Measurements from ENCODE around the gene EMP3. TPM values are rescaled to one million over a fixed set of nuclear protein-coding genes. Genes with fewer than 3 reads are reported as not detected.

EMP3 gene
- total RNA-seq, 1 experiment from 2014 or later, result 92.9 TPM

DNA sequence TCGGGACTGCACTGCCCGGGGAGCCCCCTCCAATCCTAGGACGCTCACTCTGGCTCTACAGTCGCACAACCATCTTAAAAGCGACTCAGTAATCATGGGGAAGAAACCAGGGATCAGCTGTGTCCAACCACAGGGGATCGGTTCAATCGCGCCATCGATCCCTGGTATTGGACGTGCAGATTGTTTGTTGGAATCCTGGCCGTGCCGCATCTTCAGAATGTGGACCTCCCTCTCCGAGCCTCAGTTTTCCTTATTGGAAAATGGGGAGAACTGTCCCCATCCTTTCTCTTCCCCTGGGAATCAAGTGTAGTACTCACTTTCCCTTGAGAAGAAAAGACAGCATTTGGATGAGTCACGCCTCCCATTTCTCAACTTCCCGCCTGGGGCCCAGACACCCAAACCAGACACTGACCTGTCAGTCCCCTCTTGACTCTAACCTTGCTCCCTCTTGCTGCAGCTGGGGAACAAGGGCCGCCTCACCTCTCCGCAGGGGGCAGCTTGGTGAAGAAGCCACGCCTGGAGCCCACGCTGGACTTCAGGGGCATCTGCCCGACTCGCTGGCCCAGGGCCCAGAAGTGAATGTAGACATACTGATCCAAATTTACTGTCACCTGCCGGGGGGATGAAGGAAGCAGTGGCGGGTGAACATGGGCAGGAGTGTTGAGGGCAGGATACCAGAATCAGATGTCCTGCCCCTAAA is 17.6 kb downstream of the EMP3 start (continued):
- TF ChIP-seq, protein P1, sequence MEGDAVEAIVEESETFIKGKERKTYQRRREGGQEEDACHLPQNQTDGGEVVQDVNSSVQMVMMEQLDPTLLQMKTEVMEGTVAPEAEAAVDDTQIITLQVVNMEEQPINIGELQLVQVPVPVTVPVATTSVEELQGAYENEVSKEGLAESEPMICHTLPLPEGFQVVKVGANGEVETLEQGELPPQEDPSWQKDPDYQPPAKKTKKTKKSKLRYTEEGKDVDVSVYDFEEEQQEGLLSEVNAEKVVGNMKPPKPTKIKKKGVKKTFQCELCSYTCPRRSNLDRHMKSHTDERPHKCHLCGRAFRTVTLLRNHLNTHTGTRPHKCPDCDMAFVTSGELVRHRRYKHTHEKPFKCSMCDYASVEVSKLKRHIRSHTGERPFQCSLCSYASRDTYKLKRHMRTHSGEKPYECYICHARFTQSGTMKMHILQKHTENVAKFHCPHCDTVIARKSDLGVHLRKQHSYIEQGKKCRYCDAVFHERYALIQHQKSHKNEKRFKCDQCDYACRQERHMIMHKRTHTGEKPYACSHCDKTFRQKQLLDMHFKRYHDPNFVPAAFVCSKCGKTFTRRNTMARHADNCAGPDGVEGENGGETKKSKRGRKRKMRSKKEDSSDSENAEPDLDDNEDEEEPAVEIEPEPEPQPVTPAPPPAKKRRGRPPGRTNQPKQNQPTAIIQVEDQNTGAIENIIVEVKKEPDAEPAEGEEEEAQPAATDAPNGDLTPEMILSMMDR (IDR thresholded peaks at IDR 0.05 in 2 of 3, conservative IDR thresholded peaks at IDR 0.05 in 1 of 3; ENCODE audit: borderline replicate concordance in 1 of 3, insufficient read depth in 1 of 3, low read depth in 2 of 3, low read length in 2 of 3), result no peak
- no peak for TF ChIP-seq CBX3 (IDR thresholded peaks at IDR 0.05; ENCODE audit: low read depth)
- TF ChIP-seq, protein P2, sequence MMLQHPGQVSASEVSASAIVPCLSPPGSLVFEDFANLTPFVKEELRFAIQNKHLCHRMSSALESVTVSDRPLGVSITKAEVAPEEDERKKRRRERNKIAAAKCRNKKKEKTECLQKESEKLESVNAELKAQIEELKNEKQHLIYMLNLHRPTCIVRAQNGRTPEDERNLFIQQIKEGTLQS (IDR thresholded peaks at IDR 0.05), result no peak
- TF ChIP-seq EGR1 (IDR thresholded peaks at IDR 0.05; ENCODE audit: low read depth), result no peak
- TF ChIP-seq ELF1 (IDR thresholded peaks at IDR 0.05; ENCODE audit: borderline replicate concordance, low read depth), result no peak

DNA sequence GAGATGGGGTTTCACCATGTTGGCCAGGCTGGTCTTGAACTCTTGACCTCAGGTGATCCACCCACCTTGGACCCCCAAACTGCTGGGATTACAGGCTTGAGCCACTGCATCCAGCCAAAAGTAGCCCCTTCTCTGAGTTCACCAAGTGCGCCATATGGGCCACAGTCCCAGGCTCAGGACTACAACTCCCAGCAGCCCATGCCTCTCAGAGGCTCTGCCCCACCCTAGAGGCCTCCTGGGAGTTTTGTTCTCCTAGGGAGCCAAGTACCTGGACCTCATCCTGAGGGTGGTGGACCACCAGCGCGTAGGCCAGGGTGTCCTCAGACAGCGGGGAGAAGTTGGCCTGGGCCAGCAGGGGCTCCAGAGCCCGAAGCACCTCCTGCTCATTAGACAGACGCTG is 19.5 kb downstream of the EMP3 start:
- intact Hi-C loops (cut with micrococcal nuclease), result no loop called here
- no peak overlapping the region for H3K9ac ChIP-seq (ENCODE audit: low read length)
- no peak overlapping the region for H3K27ac ChIP-seq (ENCODE audit: low read depth, low read length)
- no peak overlapping the region for H3K4me3 ChIP-seq (replicated peaks in 1 of 2; ENCODE audit: low read depth in 1 of 2, low read length in 2 of 2)
- no peaks in the 10 kb centered on the region for H3K9me3 ChIP-seq (ENCODE audit: control insufficient read depth in 1 of 2, insufficient read depth in 1 of 2, low read depth in 1 of 2, low read length in 2 of 2)
- peaks cover 8 to 23% of the 10 kb centered on the region in 2 experiments for H3K4me1 ChIP-seq (ENCODE audit: control insufficient read depth in 1 of 2, insufficient read depth in 2 of 2, low read length in 2 of 2)
- CTCF ChIA-PET, result interaction anchor here (0.9 kb wide), 1 partner anchor 11 kb away, joined by 4 read pairs; no protein-coding TSS in a partner anchor
- no TSS peak for BruUV-seq (replicated peaks)
- ATAC-seq (peak; percentile 87), DNase-seq (ENCODE audit: low read depth, low spot score) (no peak)
- H3K36me3 ChIP-seq (ENCODE audit: control insufficient read depth in 1 of 2, insufficient read depth in 2 of 2, low read length in 2 of 2), result no peaks in the 10 kb centered on the region
- H3K79me2 ChIP-seq (ENCODE audit: insufficient read depth, low read length), result no peaks in the 10 kb centered on the region
- H2AFZ ChIP-seq (ENCODE audit: low read depth, low read length, poor library complexity, severe bottlenecking), result no peak overlapping the region
- no peaks in the 10 kb centered on the region for H3K9me2 ChIP-seq (ENCODE audit: insufficient read depth)
- no peak overlapping the region for H3K4me2 ChIP-seq (ENCODE audit: low read length)
- H4K20me1 ChIP-seq (ENCODE audit: insufficient read depth), result no peaks in the 10 kb centered on the region
- RAD21 ChIA-PET (ENCODE audit: low non-redundant PET in 1 of 2, low total read pairs in 2 of 2, uncharacterized antibody in 2 of 2, unreplicated experiment in 2 of 2), result no interaction called here
- POLR2A ChIA-PET, result interaction anchor here (1.2 kb wide), 1 partner anchor 527 kb away, joined by 3 read pairs; the partner anchor contains the start of gene PPP1R15A
- no peaks in the 10 kb centered on the region for H3K27me3 ChIP-seq (ENCODE audit: insufficient read depth, low read length)
- TF ChIP-seq, protein P3, sequence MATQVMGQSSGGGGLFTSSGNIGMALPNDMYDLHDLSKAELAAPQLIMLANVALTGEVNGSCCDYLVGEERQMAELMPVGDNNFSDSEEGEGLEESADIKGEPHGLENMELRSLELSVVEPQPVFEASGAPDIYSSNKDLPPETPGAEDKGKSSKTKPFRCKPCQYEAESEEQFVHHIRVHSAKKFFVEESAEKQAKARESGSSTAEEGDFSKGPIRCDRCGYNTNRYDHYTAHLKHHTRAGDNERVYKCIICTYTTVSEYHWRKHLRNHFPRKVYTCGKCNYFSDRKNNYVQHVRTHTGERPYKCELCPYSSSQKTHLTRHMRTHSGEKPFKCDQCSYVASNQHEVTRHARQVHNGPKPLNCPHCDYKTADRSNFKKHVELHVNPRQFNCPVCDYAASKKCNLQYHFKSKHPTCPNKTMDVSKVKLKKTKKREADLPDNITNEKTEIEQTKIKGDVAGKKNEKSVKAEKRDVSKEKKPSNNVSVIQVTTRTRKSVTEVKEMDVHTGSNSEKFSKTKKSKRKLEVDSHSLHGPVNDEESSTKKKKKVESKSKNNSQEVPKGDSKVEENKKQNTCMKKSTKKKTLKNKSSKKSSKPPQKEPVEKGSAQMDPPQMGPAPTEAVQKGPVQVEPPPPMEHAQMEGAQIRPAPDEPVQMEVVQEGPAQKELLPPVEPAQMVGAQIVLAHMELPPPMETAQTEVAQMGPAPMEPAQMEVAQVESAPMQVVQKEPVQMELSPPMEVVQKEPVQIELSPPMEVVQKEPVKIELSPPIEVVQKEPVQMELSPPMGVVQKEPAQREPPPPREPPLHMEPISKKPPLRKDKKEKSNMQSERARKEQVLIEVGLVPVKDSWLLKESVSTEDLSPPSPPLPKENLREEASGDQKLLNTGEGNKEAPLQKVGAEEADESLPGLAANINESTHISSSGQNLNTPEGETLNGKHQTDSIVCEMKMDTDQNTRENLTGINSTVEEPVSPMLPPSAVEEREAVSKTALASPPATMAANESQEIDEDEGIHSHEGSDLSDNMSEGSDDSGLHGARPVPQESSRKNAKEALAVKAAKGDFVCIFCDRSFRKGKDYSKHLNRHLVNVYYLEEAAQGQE (IDR thresholded peaks at IDR 0.05; ENCODE audit: low read depth), result no peak
- TF ChIP-seq, protein P4, sequence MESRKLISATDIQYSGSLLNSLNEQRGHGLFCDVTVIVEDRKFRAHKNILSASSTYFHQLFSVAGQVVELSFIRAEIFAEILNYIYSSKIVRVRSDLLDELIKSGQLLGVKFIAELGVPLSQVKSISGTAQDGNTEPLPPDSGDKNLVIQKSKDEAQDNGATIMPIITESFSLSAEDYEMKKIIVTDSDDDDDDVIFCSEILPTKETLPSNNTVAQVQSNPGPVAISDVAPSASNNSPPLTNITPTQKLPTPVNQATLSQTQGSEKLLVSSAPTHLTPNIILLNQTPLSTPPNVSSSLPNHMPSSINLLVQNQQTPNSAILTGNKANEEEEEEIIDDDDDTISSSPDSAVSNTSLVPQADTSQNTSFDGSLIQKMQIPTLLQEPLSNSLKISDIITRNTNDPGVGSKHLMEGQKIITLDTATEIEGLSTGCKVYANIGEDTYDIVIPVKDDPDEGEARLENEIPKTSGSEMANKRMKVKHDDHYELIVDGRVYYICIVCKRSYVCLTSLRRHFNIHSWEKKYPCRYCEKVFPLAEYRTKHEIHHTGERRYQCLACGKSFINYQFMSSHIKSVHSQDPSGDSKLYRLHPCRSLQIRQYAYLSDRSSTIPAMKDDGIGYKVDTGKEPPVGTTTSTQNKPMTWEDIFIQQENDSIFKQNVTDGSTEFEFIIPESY (IDR thresholded peaks at IDR 0.05; ENCODE audit: extremely low read depth, insufficient replicate concordance, low read length), result no peak
- TF ChIP-seq TCF7L2 (IDR thresholded peaks at IDR 0.05; ENCODE audit: borderline replicate concordance, extremely low read depth, insufficient read depth, insufficient read length) (no peak), EZH2phosphoT487 (IDR thresholded peaks at IDR 0.05; ENCODE audit: borderline replicate concordance) (no peak), POLR2A (IDR thresholded peaks at IDR 0.05; ENCODE audit: borderline replicate concordance, extremely low read depth, insufficient read depth, insufficient read length) (no peak), EZH2 (IDR thresholded peaks at IDR 0.05) (no peak), SIN3A (IDR thresholded peaks at IDR 0.05; ENCODE audit: low read depth) (no peak), ZFX (IDR thresholded peaks at IDR 0.05) (no peak), CBX3 (IDR thresholded peaks at IDR 0.05; ENCODE audit: low read depth) (no peak), ZNF274 (IDR thresholded peaks at IDR 0.05; ENCODE audit: low read depth, low read length) (no peak), EGR1 (IDR thresholded peaks at IDR 0.05; ENCODE audit: low read depth) (no peak)
- TF ChIP-seq, protein P2 (IDR thresholded peaks at IDR 0.05), result no peak

Data from HCT116 (cell line).